CD4-positive, alpha-beta T cell treated with Interleukin-17A for 4 hours (primary cell): Measurements from ENCODE around the gene FLRT1.
"Not testable (repeated sequence)": the region's sequence is repeated elsewhere in the genome, so short reads cannot be mapped to it uniquely, and the experiment has no call there.

Experiments used
- DNase-seq: peaks from one replicate; pipeline ENCODE4 v3.0.0-alpha.2; 2020; ENCODE audit warnings: mixed read lengths

FLRT1 gene

DNA sequence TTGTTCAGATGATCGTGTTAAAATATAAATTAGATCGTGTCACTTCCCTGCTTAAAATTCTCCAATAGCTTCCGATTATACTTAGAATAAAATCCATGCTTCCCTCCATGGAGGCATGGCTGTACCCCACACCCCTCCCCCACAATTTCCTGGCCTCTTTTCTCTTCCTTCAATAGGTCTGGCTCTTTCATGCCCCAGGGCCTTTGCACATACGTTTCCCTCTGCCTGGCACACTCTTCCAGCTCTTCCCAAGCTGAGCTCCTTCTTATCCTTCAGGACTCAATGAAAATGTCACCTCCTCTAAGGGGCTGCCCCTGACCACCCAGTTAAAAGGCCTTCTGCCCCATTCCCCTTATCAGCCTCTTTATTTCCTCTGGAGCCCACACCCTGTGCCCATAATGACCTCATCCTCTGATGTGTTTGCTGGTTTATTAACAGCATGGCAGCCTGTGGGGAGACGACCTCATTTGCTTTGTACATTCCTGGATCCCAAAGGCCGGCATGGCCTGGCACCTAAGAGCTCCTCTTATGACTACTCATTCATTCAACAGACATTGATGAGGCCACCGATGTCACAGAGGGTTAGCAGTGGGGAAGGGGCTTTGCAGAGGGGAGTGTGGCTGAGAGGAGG lies 9.0 kb upstream of the FLRT1 start:
- DNase-seq, result no peak

DNA sequence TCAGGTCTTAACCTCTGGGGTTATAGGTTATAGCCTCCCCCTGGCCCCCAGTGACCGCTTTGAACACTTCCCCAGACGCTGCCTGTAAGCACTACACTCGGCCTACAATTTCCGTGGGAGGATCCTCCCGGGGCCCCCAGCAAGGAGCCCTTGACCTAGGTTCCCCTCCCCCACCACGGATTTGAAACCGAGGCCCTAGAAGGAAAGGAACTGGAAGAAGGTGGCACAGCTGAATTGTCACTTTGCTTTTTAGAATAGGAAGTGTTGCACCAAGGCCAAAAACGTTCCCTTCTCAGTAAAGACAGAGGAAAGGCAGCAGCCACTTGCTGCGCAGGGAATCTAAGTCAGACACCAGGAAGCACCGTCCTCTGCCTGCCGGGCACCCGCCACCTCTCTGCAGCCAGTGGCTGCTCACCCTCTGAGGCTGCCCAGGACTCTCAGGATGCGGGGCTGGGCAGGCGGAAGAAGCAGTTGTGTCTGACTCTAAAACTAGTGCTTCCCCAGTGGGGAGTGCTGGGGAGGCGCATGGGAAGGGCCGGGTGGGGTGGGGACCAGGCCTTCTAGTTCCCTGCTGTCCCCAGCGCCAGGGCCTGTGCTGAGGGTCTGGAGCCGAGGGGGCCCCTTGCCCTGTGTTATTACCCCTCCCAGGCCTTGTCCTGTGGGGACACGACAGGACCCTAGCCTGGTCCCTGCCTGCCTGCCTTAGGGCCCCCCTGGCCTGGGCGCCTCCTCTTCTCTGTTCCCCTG lies 7.9 kb upstream of the FLRT1 start:
- DNase-seq, result no peak

DNA sequence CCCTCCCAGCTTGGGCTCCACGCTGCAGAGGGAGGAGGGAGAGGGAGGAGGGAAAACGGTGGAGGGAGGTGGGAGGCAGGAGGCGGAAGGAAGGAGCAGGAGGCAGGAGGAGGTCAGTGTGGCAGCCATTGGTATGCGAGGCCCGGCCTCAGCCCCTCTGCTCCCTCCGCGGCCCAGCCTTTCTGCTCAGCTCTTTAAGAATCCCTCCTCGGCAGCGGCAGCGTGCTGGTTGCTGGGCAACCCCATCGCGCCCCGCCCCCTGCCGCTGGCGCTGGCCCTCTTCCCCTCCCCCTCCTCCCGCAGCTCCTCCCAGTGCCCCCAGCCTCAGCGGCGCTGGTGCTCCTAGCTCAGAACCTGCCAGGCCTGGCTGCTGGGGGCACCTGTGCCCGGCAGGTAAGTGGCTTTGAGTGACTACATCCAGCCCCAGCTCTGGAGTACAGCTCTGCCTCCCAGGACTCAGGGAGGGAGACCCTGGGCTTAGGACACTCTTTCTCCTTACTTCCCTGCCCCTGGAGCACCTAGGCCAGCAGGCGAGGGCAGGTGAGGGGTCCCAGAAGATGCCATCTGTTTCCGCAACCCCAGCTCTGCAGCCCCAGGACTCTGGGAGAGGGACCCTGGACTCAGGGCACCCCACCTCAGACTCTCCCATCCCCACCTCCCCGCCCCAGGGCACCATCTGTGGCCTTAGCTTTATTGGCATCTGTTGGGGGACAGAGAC lies 7.2 kb upstream of the FLRT1 start:
- DNase-seq, result peak; percentile 29

DNA sequence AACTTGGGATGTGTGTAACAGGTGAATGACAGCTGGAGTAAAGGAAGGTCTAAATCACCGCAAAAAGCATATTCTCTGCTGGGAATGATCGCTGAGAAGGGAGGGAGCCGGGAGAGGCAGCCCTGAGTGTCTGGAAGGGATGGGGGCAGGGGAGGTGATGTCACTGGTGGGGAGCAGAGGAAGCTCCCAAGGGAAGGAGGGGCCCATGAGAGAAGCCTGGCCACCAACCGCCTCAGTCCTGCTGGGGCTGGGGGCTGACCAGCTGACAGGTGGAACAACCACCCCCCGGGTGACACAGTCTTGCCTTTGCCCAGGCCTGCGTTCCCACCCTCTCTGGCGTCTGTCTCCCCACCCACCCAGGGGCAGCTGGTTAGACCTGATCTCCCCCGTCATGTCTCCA lies 6.0 kb upstream of the FLRT1 start:
- DNase-seq, result no peak

DNA sequence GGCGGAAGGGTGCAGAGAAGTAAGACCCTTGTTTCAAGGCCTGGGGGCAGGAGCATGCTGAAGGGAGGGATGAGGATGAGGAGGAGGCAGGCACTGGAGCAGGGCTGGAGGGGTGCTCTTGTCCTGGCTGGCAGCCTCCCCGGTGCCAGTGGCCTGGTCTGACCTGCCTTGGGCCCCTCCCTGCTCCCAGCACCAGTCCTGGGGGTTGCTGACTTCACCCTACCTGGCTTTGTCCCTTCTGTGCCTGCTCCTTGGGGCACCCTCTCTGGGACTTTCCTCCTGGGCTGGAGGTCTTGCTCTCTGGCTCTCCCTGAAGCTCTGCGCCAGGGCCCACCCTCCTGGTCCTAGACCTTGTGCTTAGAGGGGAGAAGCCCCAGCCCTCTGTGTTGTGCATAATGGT lies 4.7 kb upstream of the FLRT1 start:
- DNase-seq, result no peak

DNA sequence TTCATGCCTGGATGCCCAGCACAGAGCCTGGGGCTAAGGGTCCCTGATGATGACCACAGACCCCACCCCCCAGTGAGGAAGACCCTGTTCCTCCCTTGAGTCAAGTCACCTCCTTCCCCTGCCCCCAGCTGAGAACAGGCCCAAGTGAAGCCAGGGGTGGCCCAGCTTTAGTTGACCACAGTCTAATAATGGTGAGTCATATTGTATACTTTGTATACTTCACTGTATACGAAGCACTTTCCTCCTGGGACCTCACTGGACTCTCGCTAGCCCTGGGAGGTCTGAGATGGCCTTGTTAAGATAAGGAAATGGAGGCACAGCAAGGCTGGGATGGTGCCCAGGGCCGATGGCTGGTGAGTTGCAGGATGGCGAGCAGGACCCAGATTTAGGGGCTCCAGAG lies 3.7 kb upstream of the FLRT1 start:
- no peak for DNase-seq

DNA sequence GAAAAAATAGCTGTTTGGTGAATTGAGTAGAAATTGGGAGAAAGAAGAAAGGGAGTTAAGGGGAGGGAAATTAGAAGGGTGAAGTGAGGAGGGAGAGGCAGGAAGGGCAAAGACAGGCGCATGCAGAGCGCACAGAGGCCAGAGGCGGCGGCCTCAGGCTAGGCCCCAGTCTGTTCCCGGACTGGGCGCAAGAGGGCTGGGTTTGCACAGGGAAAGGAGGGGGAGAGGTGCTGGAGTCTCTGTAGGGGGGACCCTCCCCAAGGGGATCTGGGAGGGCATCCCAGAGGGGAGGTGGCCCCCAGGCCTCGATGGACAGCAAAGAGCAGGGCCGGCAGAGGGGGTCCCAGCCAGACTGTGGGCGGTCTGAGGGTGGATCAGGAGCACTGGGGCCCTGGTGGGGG lies 1.3 kb upstream of the FLRT1 start:
- no peak for DNase-seq

DNA sequence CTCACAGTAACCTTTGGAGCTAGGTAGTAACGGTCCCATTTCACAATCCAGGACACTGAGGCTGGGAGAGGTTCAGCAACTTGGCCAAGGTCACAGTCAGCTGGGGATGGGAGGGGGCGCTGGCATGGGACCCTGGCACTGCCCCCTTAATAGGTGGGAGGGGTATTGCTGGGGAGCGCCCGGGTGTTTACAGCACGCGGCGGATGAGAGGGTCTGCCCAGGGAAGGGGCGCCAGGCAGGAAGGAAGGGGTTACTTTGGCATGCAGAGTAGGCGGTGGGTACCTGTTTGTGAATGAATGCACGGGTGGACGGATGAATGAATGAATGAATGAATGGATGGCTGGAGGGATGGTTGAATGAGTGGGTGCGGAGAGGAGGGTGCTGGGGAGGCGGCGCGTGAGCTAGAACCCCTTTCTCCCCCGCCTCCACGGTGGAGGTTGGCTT lies 628 bp upstream of the FLRT1 start:
- DNase-seq, result no peak

DNA sequence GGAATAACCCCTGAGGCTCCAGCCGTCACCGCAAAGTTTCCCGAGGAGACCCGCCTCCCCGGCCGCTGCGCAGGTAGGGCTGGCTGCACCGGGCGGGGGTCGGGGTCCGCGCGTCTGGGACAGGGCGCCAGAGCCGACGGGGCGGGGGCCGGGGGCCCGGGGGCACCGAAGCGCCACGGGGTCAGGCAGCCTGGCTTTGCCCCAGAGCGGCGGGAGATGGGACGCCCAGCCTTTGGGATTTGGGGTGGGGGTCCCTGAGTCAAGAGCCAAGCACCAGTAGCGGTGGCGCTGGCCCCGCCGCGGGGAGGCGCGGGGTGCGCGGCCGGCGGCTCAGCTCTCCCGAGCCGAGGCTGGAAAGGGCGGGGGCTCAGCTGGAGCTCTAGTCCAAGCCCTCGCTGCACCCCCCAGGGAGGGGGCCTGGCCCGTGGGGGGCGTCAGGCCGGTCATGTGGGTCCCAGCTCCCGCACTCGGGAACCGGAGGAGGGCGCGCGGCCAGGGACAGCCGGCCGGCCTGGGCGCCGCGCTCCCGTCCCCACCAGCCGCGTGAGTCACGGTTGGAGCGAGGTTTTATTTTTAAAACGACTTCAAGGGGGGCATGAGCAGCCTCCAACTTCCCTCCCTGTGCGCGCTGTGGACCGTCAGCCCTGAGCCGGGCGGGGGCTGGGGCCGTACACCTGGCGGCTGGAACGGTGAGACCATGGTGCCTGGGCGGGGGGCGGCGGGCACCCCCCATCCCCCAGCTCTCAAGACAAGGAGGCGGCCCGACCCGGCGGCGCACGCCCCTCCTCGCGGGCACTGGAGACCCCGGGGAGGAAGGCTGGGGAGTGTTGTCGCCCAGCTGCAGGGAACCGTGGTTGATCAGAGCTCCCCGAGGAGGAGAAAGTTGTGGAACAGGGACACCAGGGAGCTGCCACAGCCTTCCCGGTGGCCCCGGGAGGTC lies 626 bp downstream of the FLRT1 start:
- DNase-seq, result no peak

DNA sequence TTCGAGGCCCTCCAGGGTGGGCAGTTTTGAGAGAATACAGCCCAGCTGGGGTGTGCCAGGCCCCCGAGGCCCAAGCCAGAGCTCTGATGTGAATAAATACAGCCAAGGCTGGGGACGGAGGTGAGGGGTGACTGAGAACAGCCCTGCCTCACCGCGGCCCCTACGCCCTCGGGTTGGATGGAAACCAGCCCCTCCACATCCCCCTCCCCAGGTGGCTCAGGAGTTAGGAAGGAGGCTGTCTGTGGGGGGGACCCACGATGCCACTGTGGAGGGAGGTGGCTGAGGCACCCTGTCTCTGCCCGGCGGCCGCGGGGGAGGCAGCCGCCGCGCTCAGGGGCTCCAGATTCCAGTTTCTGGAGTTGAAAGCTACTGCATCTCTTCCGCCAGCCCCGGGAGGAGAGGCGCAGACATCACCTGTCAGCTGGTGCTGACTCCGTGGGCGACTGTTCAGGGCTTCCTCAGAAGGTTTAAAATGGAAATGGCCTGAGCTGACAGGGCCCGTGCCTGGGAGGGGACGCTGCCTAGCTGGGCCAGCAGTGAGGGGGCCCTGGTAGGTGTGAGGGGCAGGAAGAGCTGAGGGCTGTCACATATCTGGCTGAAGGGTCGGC lies 1.4 kb downstream of the FLRT1 start:
- DNase-seq, result no peak

DNA sequence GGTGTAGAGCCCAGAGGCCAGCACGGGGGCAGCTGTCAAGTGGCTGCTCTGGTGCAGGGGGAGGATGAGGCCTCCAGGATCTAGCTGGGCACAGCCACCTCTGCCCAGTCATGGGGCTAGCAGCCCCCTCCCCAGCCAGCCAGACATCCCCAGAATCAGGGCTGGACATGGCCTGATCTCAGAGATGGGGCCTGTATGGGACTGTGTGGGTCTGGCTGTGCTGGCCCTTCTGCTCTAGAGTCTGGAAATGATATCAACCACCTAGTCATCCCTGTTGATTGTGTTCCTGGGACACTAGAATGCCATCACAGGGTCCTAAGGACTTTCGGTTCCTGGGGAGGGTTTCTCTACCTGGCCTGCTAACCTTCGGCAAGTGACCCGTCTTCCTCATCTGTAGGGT lies 2.8 kb downstream of the FLRT1 start:
- DNase-seq, result no peak

DNA sequence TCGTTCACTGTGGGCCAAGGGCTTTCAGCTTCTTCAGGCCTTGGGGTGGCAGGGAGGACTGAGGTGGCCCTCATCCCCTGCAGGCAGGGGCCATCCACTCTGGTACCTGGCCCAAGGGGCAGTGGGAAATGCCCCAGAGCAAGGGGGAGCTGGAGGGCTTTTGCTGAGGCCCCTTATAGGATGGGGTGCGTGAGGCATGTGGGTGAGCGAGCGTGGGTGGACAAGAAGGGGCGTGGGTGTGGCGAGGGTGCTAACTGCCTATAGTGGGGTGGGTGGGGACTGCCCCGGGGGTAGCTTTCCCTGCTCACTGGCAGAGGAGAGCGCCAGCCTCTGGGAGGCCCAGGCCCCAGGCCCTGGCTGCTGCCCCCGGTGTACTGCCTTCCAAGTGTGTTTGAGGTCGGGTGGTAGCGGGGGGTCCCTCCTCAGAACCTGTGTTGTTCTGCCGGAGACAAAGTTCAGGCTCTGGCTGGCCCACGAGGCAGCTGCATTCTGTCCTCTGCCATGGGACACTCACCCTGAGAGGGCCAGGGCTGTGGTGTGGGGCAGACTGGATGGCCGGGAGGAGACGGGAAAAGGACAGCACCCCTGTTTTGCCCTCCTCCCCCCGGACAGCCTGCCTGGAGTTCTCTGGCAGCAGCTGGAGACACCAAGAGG lies 3.4 kb downstream of the FLRT1 start:
- DNase-seq, result no peak

DNA sequence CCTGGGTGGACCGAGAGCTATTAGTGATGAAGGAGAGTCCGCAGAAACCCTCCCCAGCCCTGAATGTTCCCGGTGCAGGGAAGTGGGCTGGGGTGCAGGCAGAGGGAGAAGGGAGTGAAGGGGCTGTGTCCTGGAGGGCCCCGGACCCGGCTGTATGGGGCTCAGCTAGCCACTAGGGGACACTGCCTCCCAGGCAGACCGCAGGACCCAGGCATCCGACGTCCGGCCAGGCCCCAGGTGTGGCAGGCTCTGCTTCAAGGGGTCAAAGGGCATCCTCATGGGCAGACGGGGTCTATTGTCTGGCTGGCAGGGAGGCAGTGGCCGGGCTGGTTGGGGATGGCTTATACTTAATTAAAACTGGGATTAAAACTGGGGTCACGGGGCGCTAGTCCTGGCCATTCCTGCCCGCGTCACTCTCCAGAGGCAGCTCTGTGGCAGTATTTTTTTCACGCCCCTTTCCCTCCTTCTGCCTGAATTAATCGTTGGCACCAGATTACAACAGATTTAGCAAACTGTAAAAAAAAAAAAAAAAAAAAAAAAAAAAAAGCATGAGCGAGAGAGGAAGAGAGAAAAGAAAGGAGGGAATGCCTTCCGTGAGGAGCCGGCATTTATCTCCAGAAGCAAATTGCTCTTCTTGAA lies 5.1 kb downstream of the FLRT1 start:
- DNase-seq, result no peak

DNA sequence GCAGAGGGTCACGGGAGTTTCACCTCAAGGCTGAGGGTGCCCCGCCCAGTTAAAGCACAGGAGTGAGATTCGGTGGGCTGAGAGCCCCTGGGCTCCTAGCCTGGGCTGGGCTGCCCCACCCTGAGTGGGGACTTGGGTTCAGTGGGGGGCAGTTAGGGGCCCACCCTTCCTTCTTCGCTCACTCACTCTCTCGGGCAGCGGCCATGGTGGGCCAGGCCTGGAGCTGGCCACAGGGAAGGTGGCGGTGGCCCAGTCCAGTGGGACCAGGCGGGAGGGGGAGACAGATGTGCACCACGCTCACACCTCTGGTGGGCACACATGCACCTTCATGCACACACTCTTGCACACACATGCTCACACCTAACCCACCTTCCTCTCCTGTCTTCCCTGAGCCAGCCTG lies 6.1 kb downstream of the FLRT1 start:
- DNase-seq, result no peak

DNA sequence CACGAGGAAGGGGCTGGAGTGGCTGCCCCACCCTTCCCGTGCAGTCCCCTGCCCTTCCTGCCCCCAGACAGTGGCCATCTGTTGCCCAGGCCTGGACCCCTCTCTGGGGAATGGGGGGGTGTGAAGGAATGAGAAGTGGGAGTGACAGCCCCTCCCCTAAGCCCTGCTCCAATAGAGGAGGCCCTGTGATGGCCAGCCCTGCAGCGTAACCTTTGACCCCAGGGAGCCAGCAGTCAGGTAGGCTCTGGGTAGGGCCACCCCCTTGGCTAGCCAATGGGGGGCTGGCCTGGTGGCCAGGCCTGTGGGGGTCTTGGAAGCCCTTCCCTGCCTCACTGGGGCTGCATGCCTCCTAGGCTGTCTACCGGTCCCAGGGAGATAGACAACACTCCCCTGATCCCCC lies 6.6 kb downstream of the FLRT1 start:
- DNase-seq, result no peak

DNA sequence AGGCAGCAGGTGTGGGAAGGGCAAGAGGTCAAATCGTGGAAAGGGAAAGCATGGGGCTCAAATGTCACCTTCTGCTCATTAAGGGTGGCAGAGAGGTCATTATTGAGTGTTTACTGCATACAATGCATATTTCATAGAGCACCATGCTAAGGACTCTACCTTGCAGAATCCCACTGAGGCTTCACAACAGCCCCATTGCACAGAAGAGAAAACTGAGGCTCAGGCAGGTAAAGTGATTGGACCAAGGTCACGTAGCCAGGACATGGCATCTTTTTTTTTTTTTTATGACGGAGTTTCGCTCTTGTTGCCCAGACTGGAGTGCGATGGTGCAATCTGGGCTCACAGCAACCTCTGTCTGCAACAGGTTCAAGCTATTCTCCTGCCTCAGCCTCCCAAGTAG lies 7.8 kb downstream of the FLRT1 start:
- DNase-seq, result no peak

DNA sequence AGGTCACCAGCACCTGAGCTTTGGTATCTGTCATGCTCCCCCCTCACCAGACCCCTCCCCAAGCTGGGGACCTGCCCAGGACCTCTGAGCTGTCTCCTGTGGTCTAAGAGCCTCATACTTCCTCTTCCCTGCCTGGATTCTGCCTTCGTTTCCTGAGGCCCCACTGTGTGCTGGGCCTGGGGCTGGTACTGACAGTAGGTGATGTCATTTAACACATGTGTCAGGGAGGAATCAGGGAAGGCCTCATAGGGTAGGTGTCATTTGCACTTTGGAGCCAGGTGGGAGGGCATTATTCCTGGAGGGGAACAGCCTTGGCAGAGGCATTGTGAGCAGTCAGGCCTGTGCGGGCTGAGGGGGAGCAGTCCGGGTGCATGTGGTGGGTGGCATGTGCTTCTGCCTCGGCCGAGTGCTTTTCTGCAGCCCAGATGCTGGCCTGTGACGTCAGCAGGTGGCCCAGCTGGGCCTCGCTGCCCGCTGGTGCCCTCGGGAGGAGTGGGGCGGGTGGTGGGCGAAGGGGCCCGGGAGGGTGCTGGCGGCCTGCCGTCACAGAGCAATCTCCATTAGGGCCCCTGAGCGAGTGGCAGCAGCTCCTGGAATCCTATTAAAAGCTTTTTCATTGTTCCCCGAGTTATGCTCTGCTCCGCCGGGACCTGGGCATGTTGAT lies 9.1 kb downstream of the FLRT1 start:
- no peak for DNase-seq

DNA sequence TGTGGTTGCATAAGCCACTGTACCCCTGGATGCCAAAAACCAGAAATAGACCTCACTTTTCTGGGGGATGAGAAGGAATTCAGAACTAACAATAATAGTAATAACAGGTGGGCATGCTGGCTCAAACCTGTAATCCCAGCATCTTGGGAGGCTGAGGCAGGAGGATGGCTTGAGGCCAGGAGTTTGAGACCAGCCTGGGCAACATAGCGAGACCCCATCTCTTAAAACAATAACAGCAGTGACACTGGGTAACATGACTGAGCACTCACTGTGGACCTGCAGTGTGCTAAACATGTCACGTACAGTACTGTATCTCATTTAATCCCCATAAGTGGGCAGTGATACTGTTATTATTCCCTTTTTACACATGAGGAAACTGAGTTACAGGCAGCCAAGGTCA lies 10.0 kb downstream of the FLRT1 start:
- DNase-seq, result no peak

DNA sequence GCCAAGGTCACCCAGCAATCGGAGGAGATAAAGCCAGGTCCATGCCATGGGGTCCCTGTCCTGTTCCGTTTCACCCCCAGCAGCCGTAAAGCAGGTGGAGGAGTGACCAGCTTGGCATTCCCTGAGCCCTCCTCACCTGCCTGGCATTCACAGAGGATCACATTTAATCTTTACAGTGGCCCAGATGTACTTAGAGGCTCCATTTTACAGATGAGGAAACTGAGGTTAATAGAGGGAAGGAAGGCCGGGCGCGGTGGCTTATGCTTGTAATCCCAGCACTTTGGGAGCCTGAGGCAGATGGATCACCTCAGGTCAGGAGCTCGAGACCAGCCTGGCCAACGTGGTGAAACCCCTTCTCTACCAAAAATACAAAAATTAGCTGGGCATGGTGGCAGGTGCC lies 11.6 kb downstream of the FLRT1 start:
- DNase-seq, result not testable (repeated sequence)

DNA sequence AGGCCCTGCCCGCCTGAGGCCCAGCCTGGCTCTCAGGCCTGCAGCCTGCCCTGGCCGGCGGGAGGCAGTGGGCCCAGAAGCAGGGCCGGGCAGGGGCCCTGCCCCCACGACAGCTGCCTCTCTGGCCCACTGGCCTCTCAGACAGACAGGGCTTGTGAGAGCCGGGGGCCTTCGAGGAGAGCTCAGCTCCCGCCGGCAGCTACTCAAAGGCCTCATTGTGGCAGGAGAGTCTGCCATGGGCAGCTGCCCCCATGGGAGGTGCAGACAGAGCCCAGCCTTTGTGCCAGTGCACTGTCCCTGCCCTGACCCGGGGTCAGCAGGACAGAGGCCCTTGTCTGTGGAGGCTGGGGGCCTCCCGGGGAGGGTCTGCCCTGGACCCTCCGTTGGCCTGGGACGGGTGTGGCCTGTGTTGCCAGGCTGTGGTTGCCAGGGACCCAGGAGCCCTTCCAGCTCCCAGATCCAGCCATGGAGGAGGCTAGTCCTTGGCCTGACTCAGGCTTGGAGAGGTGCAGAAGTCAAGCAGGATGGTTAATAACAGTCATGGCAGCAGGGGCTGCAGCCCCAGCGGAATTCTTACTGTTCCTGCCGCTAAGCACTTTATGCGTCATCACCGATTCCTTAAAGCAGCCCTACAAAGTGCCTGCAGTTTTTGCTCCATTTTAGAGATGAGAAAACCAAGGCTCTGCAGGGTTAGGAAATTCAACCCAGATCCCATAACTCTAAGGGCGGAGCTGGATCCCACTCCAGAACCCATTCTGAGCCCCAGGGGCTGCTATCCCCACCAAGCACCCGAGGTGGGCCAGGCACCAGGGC lies 12.5 kb downstream of the FLRT1 start:
- no peak for DNase-seq
